Esophagus squamous epithelium (tissue), 4 donors: ENCODE data around the gene PPCS.

Experiments used
- POLR2A ChIP-seq, 4 donors: fragments of 450-650 bp; IDR thresholded peaks; one replicate each; pipeline ENCODE4 v1.6.1; 2017; ENCODE audit warnings: antibody characterized with exemption in 4 of 4, mild to moderate bottlenecking in 4 of 4, moderate library complexity in 3 of 4
- TF ChIP-seq, protein P1 (sequence below), 6 experiments: fragments of 450-650 bp in 4 of 6; fragments of 200-600 bp in 2 of 6; sonication (generic) in 2 of 6; IDR thresholded peaks; one replicate each; pipeline ENCODE4 v1.5.1; 2016 to 2019; ENCODE audit warnings: antibody characterized with exemption in 6 of 6, mild to moderate bottlenecking in 4 of 6, moderate library complexity in 4 of 6

DNA sequence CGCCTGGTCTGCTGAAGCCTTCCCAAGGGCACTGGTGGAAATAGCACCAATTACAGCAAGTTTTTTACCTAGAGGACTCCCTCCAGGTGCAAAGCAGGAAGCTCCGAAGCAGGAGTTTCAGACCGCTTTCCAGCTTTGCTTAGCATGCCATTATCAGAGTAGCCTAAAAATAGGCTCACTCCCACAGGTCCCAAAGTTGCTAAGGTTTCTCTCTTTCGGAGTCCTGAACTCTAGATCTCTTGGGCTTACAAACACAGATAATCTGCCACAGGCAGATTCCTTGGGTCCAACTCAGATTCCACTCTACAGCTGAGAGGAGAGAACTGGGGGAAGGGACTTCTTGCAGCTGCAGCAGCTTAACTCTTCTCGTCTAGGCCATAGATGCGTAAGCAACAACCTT, 23.0 kb upstream of the PPCS start:
- TF ChIP-seq POLR2A (IDR thresholded peaks at IDR 0.05) = no peak
- TF ChIP-seq, protein P1, sequence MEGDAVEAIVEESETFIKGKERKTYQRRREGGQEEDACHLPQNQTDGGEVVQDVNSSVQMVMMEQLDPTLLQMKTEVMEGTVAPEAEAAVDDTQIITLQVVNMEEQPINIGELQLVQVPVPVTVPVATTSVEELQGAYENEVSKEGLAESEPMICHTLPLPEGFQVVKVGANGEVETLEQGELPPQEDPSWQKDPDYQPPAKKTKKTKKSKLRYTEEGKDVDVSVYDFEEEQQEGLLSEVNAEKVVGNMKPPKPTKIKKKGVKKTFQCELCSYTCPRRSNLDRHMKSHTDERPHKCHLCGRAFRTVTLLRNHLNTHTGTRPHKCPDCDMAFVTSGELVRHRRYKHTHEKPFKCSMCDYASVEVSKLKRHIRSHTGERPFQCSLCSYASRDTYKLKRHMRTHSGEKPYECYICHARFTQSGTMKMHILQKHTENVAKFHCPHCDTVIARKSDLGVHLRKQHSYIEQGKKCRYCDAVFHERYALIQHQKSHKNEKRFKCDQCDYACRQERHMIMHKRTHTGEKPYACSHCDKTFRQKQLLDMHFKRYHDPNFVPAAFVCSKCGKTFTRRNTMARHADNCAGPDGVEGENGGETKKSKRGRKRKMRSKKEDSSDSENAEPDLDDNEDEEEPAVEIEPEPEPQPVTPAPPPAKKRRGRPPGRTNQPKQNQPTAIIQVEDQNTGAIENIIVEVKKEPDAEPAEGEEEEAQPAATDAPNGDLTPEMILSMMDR (IDR thresholded peaks at IDR 0.05) = no peak
